HG03565 (cell line): ENCODE results near the gene LARP4B.
"Not testable (repeated sequence)": the region's sequence is repeated elsewhere in the genome, so short reads cannot be mapped to it uniquely, and the experiment has no call there.

ENCODE experiments used
- ATAC-seq: cut with Tn5 transposase; IDR thresholded peaks from one replicate; pipeline ENCODE4 v1.9.1; 2021; ENCODE audit warnings: mild to moderate bottlenecking, moderate library complexity; ENCODE audit not compliant: unreplicated experiment

The LARP4B gene

GRCh38 chr10:774661-775244 is 156.8 kb downstream of the LARP4B start:
- no peak for ATAC-seq

GRCh38 chr10:774223-774622 is 157.3 kb downstream of the LARP4B start:
- no peak for ATAC-seq

- ATAC-seq: no peak
These were observed 157.8 kb downstream of the LARP4B start for GRCh38 chr10:773562-774161.

GRCh38 chr10:772227-772637 is 159.3 kb downstream of the LARP4B start:
- no peak for ATAC-seq

GRCh38 chr10:771647-772046 is 159.9 kb downstream of the LARP4B start:
- ATAC-seq: no peak

GRCh38 chr10:770975-771374 is 160.5 kb downstream of the LARP4B start:
- no peak for ATAC-seq

- ATAC-seq: not testable (repeated sequence)
These were observed 161.3 kb downstream of the LARP4B start for GRCh38 chr10:770048-770712.

- no peak for ATAC-seq
These were observed 163.7 kb downstream of the LARP4B start for GRCh38 chr10:767794-768193.

GRCh38 chr10:767211-767610 is 164.3 kb downstream of the LARP4B start:
- ATAC-seq: no peak

GRCh38 chr10:761376-761775 is 170.1 kb downstream of the LARP4B start:
- no peak for ATAC-seq

- no peak for ATAC-seq
These were observed 170.9 kb downstream of the LARP4B start for GRCh38 chr10:760622-761021.

- no peak for ATAC-seq
These were observed 171.5 kb downstream of the LARP4B start for GRCh38 chr10:759898-760477.
